Measurements from ENCODE around the gene LHX4. TPM values are rescaled to one million over a fixed set of nuclear protein-coding genes. Genes with fewer than 3 reads are reported as not detected.

LHX4 gene
- total and polyA plus RNA-seq, 7 donors, result 0.44 to 0.92 (median 0.60) TPM; not detected in 4

DNA sequence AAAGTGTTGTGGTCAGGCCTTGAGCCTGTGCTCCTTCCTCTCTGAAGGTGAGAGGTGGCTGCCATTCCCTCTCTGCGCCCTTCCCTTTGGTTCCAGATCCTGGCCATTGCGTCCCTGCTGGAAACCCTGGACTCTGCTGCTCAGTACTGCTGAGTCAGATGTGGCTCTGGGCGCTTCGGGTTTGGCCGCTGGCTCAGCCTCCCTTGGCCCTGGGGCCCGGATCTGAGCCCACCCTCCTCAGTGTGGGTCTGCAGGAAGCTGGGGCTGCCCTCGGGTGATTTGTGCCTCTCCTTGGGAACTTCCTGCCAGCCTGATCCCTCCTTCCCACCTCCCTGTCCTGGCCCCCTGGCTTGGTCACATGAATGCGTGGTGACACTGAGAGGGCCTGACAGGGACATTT is 43.2 kb upstream of the LHX4 start:
- intact Hi-C loops (cut with DNase I), result loop anchor here (5.0 kb wide), 1 partner anchor 295 kb away; no protein-coding TSS in a partner anchor
- no peak overlapping the region for H3K4me3 ChIP-seq
- H3K36me3 ChIP-seq, result peaks cover 22 to 99% (median 35%) of the 10 kb centered on the region in 4 donors
- H3K4me1 ChIP-seq, result no peaks in the 10 kb centered on the region
- no peak for DNase-seq
- no peaks in the 10 kb centered on the region for H3K27me3 ChIP-seq
- H3K9me3 ChIP-seq, result no peaks in the 10 kb centered on the region
- TF ChIP-seq EP300 (IDR thresholded peaks at IDR 0.05), result no peak
- TF ChIP-seq, protein P1, sequence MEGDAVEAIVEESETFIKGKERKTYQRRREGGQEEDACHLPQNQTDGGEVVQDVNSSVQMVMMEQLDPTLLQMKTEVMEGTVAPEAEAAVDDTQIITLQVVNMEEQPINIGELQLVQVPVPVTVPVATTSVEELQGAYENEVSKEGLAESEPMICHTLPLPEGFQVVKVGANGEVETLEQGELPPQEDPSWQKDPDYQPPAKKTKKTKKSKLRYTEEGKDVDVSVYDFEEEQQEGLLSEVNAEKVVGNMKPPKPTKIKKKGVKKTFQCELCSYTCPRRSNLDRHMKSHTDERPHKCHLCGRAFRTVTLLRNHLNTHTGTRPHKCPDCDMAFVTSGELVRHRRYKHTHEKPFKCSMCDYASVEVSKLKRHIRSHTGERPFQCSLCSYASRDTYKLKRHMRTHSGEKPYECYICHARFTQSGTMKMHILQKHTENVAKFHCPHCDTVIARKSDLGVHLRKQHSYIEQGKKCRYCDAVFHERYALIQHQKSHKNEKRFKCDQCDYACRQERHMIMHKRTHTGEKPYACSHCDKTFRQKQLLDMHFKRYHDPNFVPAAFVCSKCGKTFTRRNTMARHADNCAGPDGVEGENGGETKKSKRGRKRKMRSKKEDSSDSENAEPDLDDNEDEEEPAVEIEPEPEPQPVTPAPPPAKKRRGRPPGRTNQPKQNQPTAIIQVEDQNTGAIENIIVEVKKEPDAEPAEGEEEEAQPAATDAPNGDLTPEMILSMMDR (IDR thresholded peaks at IDR 0.05), result no peak
- no peak for TF ChIP-seq POLR2A (IDR thresholded peaks at IDR 0.05)
- TF ChIP-seq POLR2AphosphoS5 (IDR thresholded peaks at IDR 0.05), result no peak
- WGBS, 2 donors, result 80 to 85% methylated on average over 8 of the region's 8 CpGs
- no peak overlapping the region for H3K27ac ChIP-seq

DNA sequence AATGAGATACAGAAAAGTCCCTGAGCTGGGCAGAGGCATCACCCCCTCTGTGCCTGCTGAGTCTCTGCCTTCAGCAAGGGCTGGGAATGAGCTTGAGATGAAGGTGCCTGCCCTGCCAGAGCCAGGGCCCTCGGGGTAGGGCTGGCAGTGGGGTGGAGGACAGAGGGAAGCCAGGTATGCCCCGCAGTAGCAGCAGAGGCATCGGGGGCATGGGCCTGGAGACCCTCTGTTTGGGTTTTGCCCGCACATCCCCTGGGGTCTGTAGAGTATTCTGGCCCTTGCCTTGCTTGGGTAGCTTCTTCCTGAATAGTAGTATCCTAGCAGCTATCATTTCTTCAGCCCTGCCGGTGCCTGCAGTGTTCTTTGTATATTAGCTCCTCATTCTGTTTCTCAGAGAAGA is 42.4 kb upstream of the LHX4 start:
- H3K27ac ChIP-seq, result no peak overlapping the region
- no peak overlapping the region for H3K4me3 ChIP-seq
- H3K4me1 ChIP-seq, result no peaks in the 10 kb centered on the region
- H3K27me3 ChIP-seq, result no peaks in the 10 kb centered on the region
- DNase-seq, result no peak
- TF ChIP-seq POLR2A (IDR thresholded peaks at IDR 0.05) (no peak), POLR2AphosphoS5 (IDR thresholded peaks at IDR 0.05) (no peak), EP300 (IDR thresholded peaks at IDR 0.05) (no peak)
- TF ChIP-seq, protein P1 (IDR thresholded peaks at IDR 0.05), result no peak
- 88 to 95% methylated on average over 5 of the region's 5 CpGs for WGBS, 2 donors
- H3K9me3 ChIP-seq, result no peaks in the 10 kb centered on the region
- intact Hi-C loops (cut with DNase I), result loop anchor here (5.0 kb wide), 1 partner anchor 295 kb away; no protein-coding TSS in a partner anchor
- peaks cover 22 to 97% (median 31%) of the 10 kb centered on the region in 4 donors for H3K36me3 ChIP-seq

DNA sequence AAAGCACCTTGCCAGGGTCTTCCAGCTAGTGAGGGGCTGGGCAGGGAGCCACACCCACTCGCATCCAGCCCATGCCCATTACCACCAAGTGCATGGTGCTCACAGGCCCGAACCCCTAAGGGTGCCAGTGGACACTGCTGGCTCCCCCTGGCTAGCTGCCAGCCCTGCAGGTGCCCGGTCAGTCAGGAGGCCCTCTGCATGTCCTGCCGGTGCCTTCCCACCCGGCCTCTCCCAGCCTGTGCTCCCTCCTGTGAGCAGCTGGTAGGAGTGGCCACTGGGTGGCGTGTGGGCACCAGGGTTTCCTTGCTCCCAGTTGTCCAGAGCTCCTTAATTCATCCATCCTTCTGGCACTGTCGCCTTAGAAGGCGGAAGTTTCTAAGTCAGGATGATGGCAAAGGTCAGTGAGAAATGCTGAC is 42.0 kb upstream of the LHX4 start:
- intact Hi-C loops (cut with DNase I), result loop anchor here (5.0 kb wide), 1 partner anchor 294 kb away; no protein-coding TSS in a partner anchor
- DNase-seq, result no peak
- no peaks in the 10 kb centered on the region for H3K9me3 ChIP-seq
- TF ChIP-seq, protein P1 (IDR thresholded peaks at IDR 0.05), result peak in 2 of 4 experiments; percentile 38 to 44
- no peak for TF ChIP-seq EP300 (IDR thresholded peaks at IDR 0.05)
- H3K36me3 ChIP-seq, result peaks cover 22 to 92% (median 29%) of the 10 kb centered on the region in 4 donors
- H3K4me3 ChIP-seq, result no peak overlapping the region
- 35 to 66% methylated on average over 8 of the region's 8 CpGs for WGBS, 2 donors
- H3K27ac ChIP-seq, result no peak overlapping the region
- no peaks in the 10 kb centered on the region for H3K27me3 ChIP-seq
- no peaks in the 10 kb centered on the region for H3K4me1 ChIP-seq

DNA sequence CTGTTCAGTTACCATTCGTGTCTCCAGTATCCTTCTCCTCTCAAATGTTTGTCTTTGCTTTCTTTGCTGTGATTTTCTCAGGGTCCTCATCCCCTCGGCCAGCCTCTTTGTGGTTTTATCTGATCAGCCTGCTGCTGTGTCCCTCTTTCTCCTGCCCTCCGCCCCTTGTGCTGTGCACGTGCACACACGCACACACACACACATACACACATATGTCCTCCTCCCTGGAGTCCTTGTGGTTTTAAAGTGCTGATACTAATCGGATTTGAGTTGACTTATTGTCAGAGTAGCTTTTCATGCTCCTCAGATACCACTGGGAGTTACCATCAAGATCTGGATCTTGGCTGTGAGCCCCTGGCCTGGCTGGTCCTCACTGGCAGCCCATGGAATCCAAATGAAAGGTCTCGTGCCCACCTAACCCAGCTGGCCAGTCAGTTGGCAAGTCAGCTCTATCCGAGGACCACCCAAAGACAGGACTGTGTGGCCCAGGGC is 41.3 kb upstream of the LHX4 start:
- intact Hi-C loops (cut with DNase I), result loop anchor here (5.0 kb wide), 1 partner anchor 294 kb away; no protein-coding TSS in a partner anchor
- TF ChIP-seq EP300 (IDR thresholded peaks at IDR 0.05) (no peak), POLR2AphosphoS5 (IDR thresholded peaks at IDR 0.05) (no peak), POLR2A (IDR thresholded peaks at IDR 0.05) (no peak)
- TF ChIP-seq, protein P1 (IDR thresholded peaks at IDR 0.05), result no peak
- Histone ChIP-seq H3K9me3 (no peaks in the 10 kb centered on the region), H3K27me3 (no peaks in the 10 kb centered on the region), H3K27ac (no peak overlapping the region), H3K36me3 (peaks cover 22 to 86% (median 29%) of the 10 kb centered on the region in 4 donors), H3K4me3 (no peak overlapping the region), H3K4me1 (no peaks in the 10 kb centered on the region)
- 90 to 92% methylated on average over 8 of the region's 8 CpGs for WGBS, 2 donors
- DNase-seq, result no peak

DNA sequence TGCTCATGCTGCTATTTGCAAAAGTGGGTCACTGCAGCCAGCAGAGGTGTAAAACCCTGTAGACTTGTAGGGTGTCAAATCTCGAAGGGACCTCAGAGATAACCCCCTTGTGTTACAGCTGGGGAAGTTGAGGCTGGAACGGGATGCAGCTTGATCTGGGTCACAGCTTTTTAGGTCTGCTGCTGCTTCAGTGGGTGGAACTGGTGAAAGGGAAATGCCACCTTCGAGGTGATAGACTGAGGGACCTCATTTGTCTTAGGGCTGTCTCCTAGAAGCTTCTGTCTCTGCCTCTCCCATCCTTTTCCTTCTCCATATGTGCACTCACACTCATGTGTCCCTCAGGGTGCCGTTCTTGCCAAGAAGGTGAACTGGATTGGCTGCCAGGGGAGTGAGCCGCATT is 40.0 kb upstream of the LHX4 start:
- 90 to 91% methylated on average over 5 of the region's 5 CpGs for WGBS, 2 donors
- H3K27me3 ChIP-seq, result no peaks in the 10 kb centered on the region
- H3K27ac ChIP-seq, result no peak overlapping the region
- H3K4me1 ChIP-seq, result no peaks in the 10 kb centered on the region
- H3K4me3 ChIP-seq, result no peak overlapping the region
- no peak for DNase-seq
- TF ChIP-seq, protein P1 (IDR thresholded peaks at IDR 0.05), result no peak
- TF ChIP-seq POLR2AphosphoS5 (IDR thresholded peaks at IDR 0.05) (no peak), EP300 (IDR thresholded peaks at IDR 0.05) (no peak), POLR2A (IDR thresholded peaks at IDR 0.05) (no peak)
- H3K36me3 ChIP-seq, result peaks cover 17 to 79% (median 29%) of the 10 kb centered on the region in 4 donors
- H3K9me3 ChIP-seq, result no peaks in the 10 kb centered on the region
- intact Hi-C loops (cut with DNase I), result no loop called here
